Dedifferentiated amniotic fluid mesenchymal stem cell (primary cell): ENCODE measurements around the gene SLC25A19.
"Not testable (repeated sequence)": the region's sequence is repeated elsewhere in the genome, so short reads cannot be mapped to it uniquely, and the experiment has no call there.

Experiments used
- DNase-seq: peaks from one replicate; pipeline ENCODE4 v3.0.0-alpha.2; 2016; ENCODE audit errors: extremely low spot score

The SLC25A19 gene

GRCh38 chr17:75267411-75268232 lies 21.6 kb downstream of the SLC25A19 start:
- no peak for DNase-seq

GRCh38 chr17:75267153-75267410 lies 22.2 kb downstream of the SLC25A19 start:
- no peak for DNase-seq

- DNase-seq: no peak
Observed at GRCh38 chr17:75266316-75267152, 22.7 kb downstream of the SLC25A19 start.

GRCh38 chr17:75265614-75266315 lies 23.5 kb downstream of the SLC25A19 start:
- DNase-seq: no peak

GRCh38 chr17:75263055-75263454 lies 26.2 kb downstream of the SLC25A19 start:
- DNase-seq: no peak

- DNase-seq: no peak
Observed at GRCh38 chr17:75262112-75262606, 27.1 kb downstream of the SLC25A19 start.

GRCh38 chr17:75261336-75262111 lies 27.7 kb downstream of the SLC25A19 start, which contains the start of the genes GGA3 and MRPS7:
Gene GGA3 (minus strand): TSS chr17:75261606. CDS start chr17:75261587, 19 bp downstream.
Gene MRPS7 (plus strand): TSS chr17:75261879. CDS start chr17:75261901, 22 bp downstream.
- DNase-seq: peak; percentile 93

- no peak for DNase-seq
Observed at GRCh38 chr17:75260641-75261335, 28.4 kb downstream of the SLC25A19 start.

GRCh38 chr17:75257228-75257627 lies 32.0 kb downstream of the SLC25A19 start:
- DNase-seq: not testable (repeated sequence)

GRCh38 chr17:75255954-75256698 lies 33.1 kb downstream of the SLC25A19 start:
- not testable (repeated sequence) for DNase-seq

GRCh38 chr17:75252039-75252816 lies 37.0 kb downstream of the SLC25A19 start:
- DNase-seq: no peak

- DNase-seq: peak; percentile 36
Observed at GRCh38 chr17:75250009-75250471, 39.2 kb downstream of the SLC25A19 start.

GRCh38 chr17:75249564-75249963 lies 39.7 kb downstream of the SLC25A19 start:
- DNase-seq: no peak

GRCh38 chr17:75246404-75246803 lies 42.8 kb downstream of the SLC25A19 start:
- no peak for DNase-seq

- no peak for DNase-seq
Observed at GRCh38 chr17:75245011-75245410, 44.2 kb downstream of the SLC25A19 start.

- no peak for DNase-seq
Observed at GRCh38 chr17:75244133-75244866, 44.9 kb downstream of the SLC25A19 start.

- no peak for DNase-seq
Observed at GRCh38 chr17:75242461-75243042, 46.7 kb downstream of the SLC25A19 start.

- DNase-seq: no peak
Observed at GRCh38 chr17:75241996-75242460, 47.2 kb downstream of the SLC25A19 start.
